HepG2 (cell line): ENCODE measurements around the gene BABAM1. TPM values are rescaled to one million over a fixed set of nuclear protein-coding genes. Genes with fewer than 3 reads are reported as not detected.

Experiments
- ATAC-seq: fragments of 200-7000 bp; cut with Tn5 transposase; 3 replicates; pipeline ENCODE4 v1.9.1; 2020; ENCODE audit warnings: mild to moderate bottlenecking, moderate library complexity
- BruUV-seq: library from RNA; stranded (reverse); fragments of 400-500 nt; replicated peaks from 2 replicates; lab custom pipeline; 2021; lab: Mats Ljungman, UMichigan
- CTCF ChIA-PET: fragments of 300-600 bp; formaldehyde crosslinking; extraction: SDS; loops from one replicate; lab custom pipeline; 2021; ENCODE audit warnings: low total read pairs, inconsistent platforms, low intra/inter-chr PET ratio; lab: Yijun Ruan, JAX
- POLR2A ChIA-PET: fragments of 350-600 bp; sonication (Branson Sonifier 250); formaldehyde crosslinking; loops from one replicate; lab custom pipeline; 2020; ENCODE audit warnings: antibody characterized with exemption, inconsistent platforms; lab: Yijun Ruan, JAX
- DNase-seq: peaks from one replicate; pipeline ENCODE4 v3.0.0-alpha.2; 2015; ENCODE audit warnings: low spot score
- FAIRE-seq: peaks from 3 replicates; lab custom pipeline; 2011; peaks lifted over from hg19 to GRCh38; lab: Jason Lieb, UNC
- H2AFZ ChIP-seq: one replicate; pipeline ENCODE4 v1.6.1; 2011; ENCODE audit warnings: low read length, inconsistent platforms
- H3K27ac ChIP-seq: fragments of 300-600 bp; 3 replicates; pipeline ENCODE4 v1.8.0; 2011; ENCODE audit warnings: mixed run types, mild to moderate bottlenecking, mixed read lengths, low read length, inconsistent platforms; ENCODE audit not compliant: insufficient read depth; ENCODE audit errors: extremely low read length
- H3K27me3 ChIP-seq, 2 experiments: fragments of 200-600 bp in 1 of 2; 2 replicates in 1 of 2; 3 replicates in 1 of 2; pipeline versions ENCODE4 v1.6.0 to v1.8.0; 2011; ENCODE audit warnings: low read length in 2 of 2, mild to moderate bottlenecking in 2 of 2, moderate library complexity in 2 of 2, inconsistent platforms in 1 of 2; ENCODE audit not compliant: insufficient read depth in 2 of 2, control insufficient read depth in 1 of 2
- H3K36me3 ChIP-seq, 2 experiments: fragments of 200-600 bp in 1 of 2; replicated peaks in 1 of 2; 2 replicates in 1 of 2; 3 replicates in 1 of 2; pipeline versions ENCODE4 v1.5.1 to v1.8.0; 2011; ENCODE audit warnings: low read length in 2 of 2, inconsistent platforms in 1 of 2; ENCODE audit not compliant: insufficient read depth in 2 of 2, control insufficient read depth in 1 of 2
- H3K4me1 ChIP-seq: 2 replicates; pipeline ENCODE4 v1.5.1; 2012; ENCODE audit warnings: low read length, inconsistent platforms; ENCODE audit not compliant: insufficient read depth
- H3K4me2 ChIP-seq: 2 replicates; pipeline ENCODE4 v1.6.0; 2011; ENCODE audit warnings: low read depth, low read length, inconsistent platforms
- H3K4me3 ChIP-seq, 3 experiments: fragments of 200-600 bp in 1 of 3; sonication (generic), shearing (Covaris generic) in 1 of 3; replicated peaks in 1 of 3; 2 replicates each; pipeline ENCODE4 v1.5.1; 2011 to 2016; ENCODE audit warnings: low read length in 3 of 3, inconsistent platforms in 2 of 3, low read depth in 2 of 3, mild to moderate bottlenecking in 2 of 3, control low read depth in 1 of 3, mixed read lengths in 1 of 3; ENCODE audit not compliant: insufficient read depth in 1 of 3
- H3K79me2 ChIP-seq: one replicate; pipeline ENCODE4 v1.6.1; 2011; ENCODE audit warnings: low read length, inconsistent platforms; ENCODE audit not compliant: insufficient read depth
- H3K9ac ChIP-seq: 2 replicates; pipeline ENCODE4 v1.6.0; 2011; ENCODE audit warnings: mild to moderate bottlenecking, low read depth, low read length, inconsistent platforms; ENCODE audit not compliant: insufficient read depth
- H3K9me3 ChIP-seq: 2 replicates; pipeline ENCODE4 v1.5.1; 2012; ENCODE audit warnings: mild to moderate bottlenecking, low read length
- H4K20me1 ChIP-seq: 2 replicates; pipeline ENCODE4 v1.6.0; 2011; ENCODE audit warnings: inconsistent platforms, mild to moderate bottlenecking, low read length, moderate library complexity; ENCODE audit not compliant: insufficient read depth
- HNRNPLL ChIP-seq: fragments of 200-400 bp; formaldehyde crosslinking; IDR thresholded peaks from 2 replicates; pipeline ENCODE4 v1.6.1; 2017; ENCODE audit warnings: mild to moderate bottlenecking, low read depth, low read length; ENCODE audit not compliant: poor library complexity, severe bottlenecking
- KLF6 ChIP-seq: IDR thresholded peaks from 2 replicates; pipeline ENCODE4 v1.8.0; 2016; ENCODE audit warnings: missing biosample characterization, missing genetic modification reagents
- SP2 ChIP-seq: sonication (generic); formaldehyde crosslinking; IDR thresholded peaks from 2 replicates; pipeline ENCODE4 v1.5.1; 2020; ENCODE audit warnings: mild to moderate bottlenecking, missing genetic modification reagents
- XRCC5 ChIP-seq: fragments of 200-400 bp; formaldehyde crosslinking; optimal IDR thresholded peaks from 2 replicates; pipeline ENCODE3; 2017; ENCODE audit warnings: mild to moderate bottlenecking, low read length
- ZFP82 ChIP-seq: sonication (generic); formaldehyde crosslinking; IDR thresholded peaks from 2 replicates; pipeline ENCODE4 v1.5.1; 2020; ENCODE audit warnings: mild to moderate bottlenecking, missing genetic modification reagents, borderline replicate concordance
- ZNF337 ChIP-seq: sonication (generic); formaldehyde crosslinking; IDR thresholded peaks from 2 replicates; pipeline ENCODE4 v1.5.1; 2020; ENCODE audit warnings: missing genetic modification reagents, low read depth, mild to moderate bottlenecking, borderline replicate concordance
- ZNF768 ChIP-seq: sonication (generic); formaldehyde crosslinking; IDR thresholded peaks from 2 replicates; pipeline ENCODE4 v1.4.0; 2020; ENCODE audit warnings: missing genetic modification reagents
- WGBS: methylation state at CpG from one replicate; pipeline ENCODE4 v1.1.6; 2017; ENCODE audit warnings: low lambda C conversion rate; 5-methylcytosine and 5-hydroxymethylcytosine counted together
- in situ Hi-C: cut with HindIII; loops from 2 replicates; pipeline ENCODE4 v1.10.0; 2017; ENCODE audit warnings: low pct_unique_long_range_greater_than_20kb; ENCODE audit not compliant: extremely low pct_ligation_motif_present
- intact Hi-C: fragments of 100-400 bp; cut with micrococcal nuclease; formaldehyde crosslinking; loops from one replicate; pipeline ENCODE4 v1.10.0; 2022; ENCODE audit not compliant: unreplicated experiment
- polyA plus RNA-seq, 8 experiments: library from polyadenylated mRNA; depleted of rRNA in 3 of 8; stranded (reverse) in 7 of 8; unstranded in 1 of 8; fragments of >200 nt; fragmentation: Illumina TruSeq in 4 of 8; extraction: Trizol in 4 of 8; gene quantifications; 2 replicates each; pipeline versions ENCODE4 v1.2.1 to v1.2.3, GENCODE V29; 2011 to 2016; ENCODE audit warnings: low read depth in 4 of 8, missing spikeins in 1 of 8, mixed read lengths in 1 of 8; ENCODE audit not compliant: insufficient read depth in 1 of 8
- total RNA-seq, 5 experiments: library from RNA; depleted of rRNA; stranded (reverse); fragments of >200 nt; fragmentation: Illumina TruSeq; extraction: Trizol; gene quantifications; 2 replicates each; pipeline ENCODE4 v1.2.3, GENCODE V29; 2016; ENCODE audit warnings: low read depth in 1 of 5
- TF ChIP-seq, protein P1 (sequence below): IDR thresholded peaks from 2 replicates; pipeline ENCODE4 v1.6.1; 2012; ENCODE audit warnings: inconsistent platforms
- TF ChIP-seq, protein P2 (sequence below): sonication (generic); formaldehyde crosslinking; IDR thresholded peaks from 2 replicates; pipeline ENCODE4 v1.4.0; 2020; ENCODE audit warnings: missing genetic modification reagents; ENCODE audit errors: not compliant biosample characterization
- TF ChIP-seq, protein P3 (sequence below): sonication (generic); formaldehyde crosslinking; IDR thresholded peaks from 2 replicates; pipeline ENCODE4 v1.4.0; 2020; ENCODE audit warnings: missing genetic modification reagents
- TF ChIP-seq, protein P4 (sequence below): sonication (generic); formaldehyde crosslinking; IDR thresholded peaks from 2 replicates; pipeline ENCODE4 v1.4.0; 2020; ENCODE audit warnings: missing genetic modification reagents

Gene BABAM1
- total and polyA plus RNA-seq, 2 of the 13 experiments (the other 11 are each of a cell fraction or from before 2014, with no cell fraction given): 70.0 to 82.0 TPM

DNA sequence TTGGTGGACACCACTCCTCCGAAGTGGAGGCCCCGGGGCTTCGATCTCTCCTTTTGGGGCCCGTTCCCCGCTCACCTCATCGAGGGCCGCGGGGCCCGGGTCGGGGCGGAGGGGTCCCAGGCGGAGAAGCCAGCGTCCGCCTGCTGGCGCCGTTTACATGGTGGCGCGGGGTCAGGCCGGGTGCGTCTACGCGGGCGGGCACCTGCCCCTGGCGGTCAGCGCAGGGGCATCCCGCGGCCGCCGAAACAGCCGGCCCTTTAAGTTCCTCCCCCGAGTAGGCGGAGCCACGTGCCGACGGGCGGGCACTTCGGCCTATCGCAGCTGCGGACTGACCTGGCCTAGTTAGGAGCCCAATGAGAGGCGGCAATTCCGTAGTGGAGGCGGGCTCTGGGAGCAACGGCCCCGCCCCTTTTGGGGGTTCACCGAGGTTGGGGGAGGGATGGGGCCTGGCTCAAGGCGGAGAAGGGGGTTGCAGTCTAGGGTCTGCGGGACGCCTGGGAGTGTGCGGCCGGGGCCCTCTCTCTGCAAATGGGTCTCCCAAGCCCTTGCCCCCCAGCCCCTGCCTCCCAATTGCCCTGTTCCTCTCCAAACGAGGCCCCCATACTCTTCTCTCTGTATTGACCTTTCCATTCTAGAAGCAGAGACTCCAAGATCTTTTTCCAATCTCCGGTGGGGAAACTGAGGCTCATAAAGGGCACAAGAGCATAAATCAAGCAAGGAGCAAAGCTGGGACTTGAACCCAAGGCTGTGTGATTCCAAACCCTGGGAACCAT, 36.1 kb downstream of the BABAM1 start, which contains the start of gene ABHD8:
ABHD8 (minus strand) TSS at position 259 of the 773 bp plus-strand sequence. CDS start 1,809 bp downstream, outside the sequence.
- FAIRE-seq (peak; percentile 36), ATAC-seq (peak; percentile 88), DNase-seq (peak; percentile 93)
- Histone ChIP-seq H3K9ac (peak within 1 kb of the TSS; percentile 76), H3K4me2 (peak within 1 kb of the TSS; percentile 97), H3K79me2 (peaks cover 3% of the 10 kb centered on the region), H2AFZ (peak within 1 kb of the TSS; percentile 35), H3K27ac (peak within 1 kb of the TSS; percentile 57), H3K36me3 (peaks cover 0 to 3% of the 10 kb centered on the region in 2 experiments; a peak in 1 of 5 replicates), H3K4me1 (peaks cover 33% of the 10 kb centered on the region), H3K9me3 (peaks cover 1% of the 10 kb centered on the region; the same call in 1 of the 2 replicates), H3K27me3 (no peaks in the 10 kb centered on the region), H3K4me3 (peak within 1 kb of the TSS; percentile 81 to 88 (median 81)), H4K20me1 (no peaks in the 10 kb centered on the region)
- no TSS peak for BruUV-seq
- 0% methylated on average over 9 of the region's 52 CpGs for WGBS
- CTCF ChIA-PET: no interaction called here
- in situ Hi-C loops (no loop called here), intact Hi-C loops (loop anchor here (1.0 kb wide), 1 partner anchor 88 kb away; the partner anchor contains the start of gene USE1)
- POLR2A ChIA-PET: interaction anchor here (0.6 to 1.8 kb wide), 5 partner anchors 48 to 88 kb away, joined by 3 to 6 read pairs (median 3); partner anchors contain the start of gene USE1
- TF ChIP-seq SP2 (peak; percentile 99), ZNF337 (CRISPR knock-in tag) (no peak), ZNF768 (CRISPR knock-in tag) (peak; percentile 61; the same call in 1 of the 2 replicates), KLF6 (peak; percentile 44; the same call in 1 of the 2 replicates), ZFP82 (CRISPR knock-in tag) (no peak), HNRNPLL (peak; percentile 71), XRCC5 (peak; percentile 51)
- TF ChIP-seq, protein P1, sequence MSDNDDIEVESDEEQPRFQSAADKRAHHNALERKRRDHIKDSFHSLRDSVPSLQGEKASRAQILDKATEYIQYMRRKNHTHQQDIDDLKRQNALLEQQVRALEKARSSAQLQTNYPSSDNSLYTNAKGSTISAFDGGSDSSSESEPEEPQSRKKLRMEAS: peak; percentile 69
- TF ChIP-seq, protein P2, sequence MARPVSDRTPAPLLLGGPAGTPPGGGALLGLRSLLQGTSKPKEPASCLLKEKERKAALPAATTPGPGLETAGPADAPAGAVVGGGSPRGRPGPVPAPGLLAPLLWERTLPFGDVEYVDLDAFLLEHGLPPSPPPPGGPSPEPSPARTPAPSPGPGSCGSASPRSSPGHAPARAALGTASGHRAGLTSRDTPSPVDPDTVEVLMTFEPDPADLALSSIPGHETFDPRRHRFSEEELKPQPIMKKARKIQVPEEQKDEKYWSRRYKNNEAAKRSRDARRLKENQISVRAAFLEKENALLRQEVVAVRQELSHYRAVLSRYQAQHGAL (CRISPR knock-in tag): no peak
- TF ChIP-seq, protein P3, sequence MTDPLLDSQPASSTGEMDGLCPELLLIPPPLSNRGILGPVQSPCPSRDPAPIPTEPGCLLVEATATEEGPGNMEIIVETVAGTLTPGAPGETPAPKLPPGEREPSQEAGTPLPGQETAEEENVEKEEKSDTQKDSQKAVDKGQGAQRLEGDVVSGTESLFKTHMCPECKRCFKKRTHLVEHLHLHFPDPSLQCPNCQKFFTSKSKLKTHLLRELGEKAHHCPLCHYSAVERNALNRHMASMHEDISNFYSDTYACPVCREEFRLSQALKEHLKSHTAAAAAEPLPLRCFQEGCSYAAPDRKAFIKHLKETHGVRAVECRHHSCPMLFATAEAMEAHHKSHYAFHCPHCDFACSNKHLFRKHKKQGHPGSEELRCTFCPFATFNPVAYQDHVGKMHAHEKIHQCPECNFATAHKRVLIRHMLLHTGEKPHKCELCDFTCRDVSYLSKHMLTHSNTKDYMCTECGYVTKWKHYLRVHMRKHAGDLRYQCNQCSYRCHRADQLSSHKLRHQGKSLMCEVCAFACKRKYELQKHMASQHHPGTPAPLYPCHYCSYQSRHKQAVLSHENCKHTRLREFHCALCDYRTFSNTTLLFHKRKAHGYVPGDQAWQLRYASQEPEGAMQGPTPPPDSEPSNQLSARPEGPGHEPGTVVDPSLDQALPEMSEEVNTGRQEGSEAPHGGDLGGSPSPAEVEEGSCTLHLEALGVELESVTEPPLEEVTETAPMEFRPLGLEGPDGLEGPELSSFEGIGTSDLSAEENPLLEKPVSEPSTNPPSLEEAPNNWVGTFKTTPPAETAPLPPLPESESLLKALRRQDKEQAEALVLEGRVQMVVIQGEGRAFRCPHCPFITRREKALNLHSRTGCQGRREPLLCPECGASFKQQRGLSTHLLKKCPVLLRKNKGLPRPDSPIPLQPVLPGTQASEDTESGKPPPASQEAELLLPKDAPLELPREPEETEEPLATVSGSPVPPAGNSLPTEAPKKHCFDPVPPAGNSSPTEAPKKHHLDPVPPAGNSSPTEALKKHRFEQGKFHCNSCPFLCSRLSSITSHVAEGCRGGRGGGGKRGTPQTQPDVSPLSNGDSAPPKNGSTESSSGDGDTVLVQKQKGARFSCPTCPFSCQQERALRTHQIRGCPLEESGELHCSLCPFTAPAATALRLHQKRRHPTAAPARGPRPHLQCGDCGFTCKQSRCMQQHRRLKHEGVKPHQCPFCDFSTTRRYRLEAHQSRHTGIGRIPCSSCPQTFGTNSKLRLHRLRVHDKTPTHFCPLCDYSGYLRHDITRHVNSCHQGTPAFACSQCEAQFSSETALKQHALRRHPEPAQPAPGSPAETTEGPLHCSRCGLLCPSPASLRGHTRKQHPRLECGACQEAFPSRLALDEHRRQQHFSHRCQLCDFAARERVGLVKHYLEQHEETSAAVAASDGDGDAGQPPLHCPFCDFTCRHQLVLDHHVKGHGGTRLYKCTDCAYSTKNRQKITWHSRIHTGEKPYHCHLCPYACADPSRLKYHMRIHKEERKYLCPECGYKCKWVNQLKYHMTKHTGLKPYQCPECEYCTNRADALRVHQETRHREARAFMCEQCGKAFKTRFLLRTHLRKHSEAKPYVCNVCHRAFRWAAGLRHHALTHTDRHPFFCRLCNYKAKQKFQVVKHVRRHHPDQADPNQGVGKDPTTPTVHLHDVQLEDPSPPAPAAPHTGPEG (CRISPR knock-in tag): peak; percentile 98
- TF ChIP-seq, protein P4, sequence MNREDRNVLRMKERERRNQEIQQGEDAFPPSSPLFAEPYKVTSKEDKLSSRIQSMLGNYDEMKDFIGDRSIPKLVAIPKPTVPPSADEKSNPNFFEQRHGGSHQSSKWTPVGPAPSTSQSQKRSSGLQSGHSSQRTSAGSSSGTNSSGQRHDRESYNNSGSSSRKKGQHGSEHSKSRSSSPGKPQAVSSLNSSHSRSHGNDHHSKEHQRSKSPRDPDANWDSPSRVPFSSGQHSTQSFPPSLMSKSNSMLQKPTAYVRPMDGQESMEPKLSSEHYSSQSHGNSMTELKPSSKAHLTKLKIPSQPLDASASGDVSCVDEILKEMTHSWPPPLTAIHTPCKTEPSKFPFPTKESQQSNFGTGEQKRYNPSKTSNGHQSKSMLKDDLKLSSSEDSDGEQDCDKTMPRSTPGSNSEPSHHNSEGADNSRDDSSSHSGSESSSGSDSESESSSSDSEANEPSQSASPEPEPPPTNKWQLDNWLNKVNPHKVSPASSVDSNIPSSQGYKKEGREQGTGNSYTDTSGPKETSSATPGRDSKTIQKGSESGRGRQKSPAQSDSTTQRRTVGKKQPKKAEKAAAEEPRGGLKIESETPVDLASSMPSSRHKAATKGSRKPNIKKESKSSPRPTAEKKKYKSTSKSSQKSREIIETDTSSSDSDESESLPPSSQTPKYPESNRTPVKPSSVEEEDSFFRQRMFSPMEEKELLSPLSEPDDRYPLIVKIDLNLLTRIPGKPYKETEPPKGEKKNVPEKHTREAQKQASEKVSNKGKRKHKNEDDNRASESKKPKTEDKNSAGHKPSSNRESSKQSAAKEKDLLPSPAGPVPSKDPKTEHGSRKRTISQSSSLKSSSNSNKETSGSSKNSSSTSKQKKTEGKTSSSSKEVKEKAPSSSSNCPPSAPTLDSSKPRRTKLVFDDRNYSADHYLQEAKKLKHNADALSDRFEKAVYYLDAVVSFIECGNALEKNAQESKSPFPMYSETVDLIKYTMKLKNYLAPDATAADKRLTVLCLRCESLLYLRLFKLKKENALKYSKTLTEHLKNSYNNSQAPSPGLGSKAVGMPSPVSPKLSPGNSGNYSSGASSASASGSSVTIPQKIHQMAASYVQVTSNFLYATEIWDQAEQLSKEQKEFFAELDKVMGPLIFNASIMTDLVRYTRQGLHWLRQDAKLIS (CRISPR knock-in tag): no peak
